SW 1271 (cell line): Measurements from ENCODE around the gene NRG2.

ENCODE experiments used
- DNase-seq, 2 experiments: peaks; one replicate each; lab custom pipeline; 2025; lab: John Stamatoyannopoulos, UW

NRG2 gene

GRCh38 chr5:139880416-139881142 is 162.5 kb downstream of the NRG2 start:
- no peak for DNase-seq

- no peak for DNase-seq
These were observed 165.0 kb downstream of the NRG2 start for GRCh38 chr5:139878093-139878492.

GRCh38 chr5:139877129-139877597 is 165.9 kb downstream of the NRG2 start:
- no peak for DNase-seq

GRCh38 chr5:139875957-139876356 is 167.1 kb downstream of the NRG2 start:
- DNase-seq, result no peak

DNA sequence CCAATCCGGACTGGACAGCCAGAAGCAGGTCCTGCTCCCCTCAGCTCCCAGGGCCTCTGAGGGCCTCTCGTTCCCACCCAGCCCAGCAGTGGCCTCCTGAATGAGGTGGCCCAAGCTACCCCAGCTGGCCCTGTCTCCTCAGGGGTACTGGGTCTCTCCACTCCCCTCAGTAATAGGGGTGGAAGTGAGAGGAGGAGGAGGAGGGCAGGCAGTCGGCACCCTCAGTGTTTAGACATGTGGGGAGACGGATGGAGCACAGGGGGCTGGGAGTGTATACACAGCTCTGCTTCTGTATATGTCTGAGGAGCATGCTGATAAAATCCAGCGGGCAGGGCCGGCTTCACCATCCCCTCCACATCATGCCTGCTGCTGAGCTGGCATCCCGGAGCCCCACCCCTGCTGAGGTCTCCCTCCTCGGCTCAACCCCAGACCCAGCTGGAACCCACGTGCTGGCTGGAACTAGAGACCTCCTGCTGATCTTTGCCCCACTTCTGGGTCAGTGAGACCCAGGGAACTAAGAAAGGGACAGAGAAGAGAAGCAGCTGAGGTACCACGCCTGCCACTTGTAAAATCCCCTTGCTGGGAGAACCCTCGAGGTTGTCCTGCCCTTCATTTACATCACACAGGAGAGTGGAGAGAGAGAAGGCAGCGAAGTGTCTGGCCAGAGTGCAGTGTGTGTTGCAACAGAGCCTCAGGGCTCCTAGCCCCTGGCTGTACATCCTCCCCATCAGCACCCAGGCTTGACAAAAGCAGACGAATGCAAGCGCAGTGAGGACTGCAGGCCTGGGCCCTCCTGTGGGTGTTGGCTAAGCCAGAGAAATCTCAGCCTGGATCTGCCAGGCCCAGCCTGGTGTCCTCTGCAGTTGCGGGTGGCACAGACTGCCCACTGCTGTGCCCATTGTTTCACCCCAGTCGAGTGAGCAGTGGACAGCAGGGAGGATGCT is 170.0 kb downstream of the NRG2 start:
- no peak for DNase-seq

- no peak for DNase-seq
These were observed 170.9 kb downstream of the NRG2 start for GRCh38 chr5:139872052-139872766.

DNA sequence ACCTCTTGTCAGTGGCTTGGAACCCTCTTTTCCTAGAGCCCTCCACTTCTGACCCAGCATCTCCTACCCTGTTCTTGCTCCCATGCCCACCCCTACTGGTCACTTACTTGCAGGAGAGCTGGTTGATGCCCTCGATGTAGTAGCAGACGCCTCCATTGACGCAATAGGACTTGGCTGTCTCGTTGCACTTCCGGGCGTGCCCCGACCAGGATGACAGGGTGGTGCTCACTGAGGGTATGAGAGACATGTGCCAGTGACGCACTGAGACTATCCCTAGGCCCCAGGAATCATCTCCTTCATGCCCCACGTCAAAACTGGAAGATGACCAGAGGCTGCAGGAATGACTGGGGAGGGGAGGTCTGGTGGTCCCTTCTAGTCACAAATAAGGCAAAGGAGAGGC is 171.5 kb downstream of the NRG2 start:
- no peak for DNase-seq

DNA sequence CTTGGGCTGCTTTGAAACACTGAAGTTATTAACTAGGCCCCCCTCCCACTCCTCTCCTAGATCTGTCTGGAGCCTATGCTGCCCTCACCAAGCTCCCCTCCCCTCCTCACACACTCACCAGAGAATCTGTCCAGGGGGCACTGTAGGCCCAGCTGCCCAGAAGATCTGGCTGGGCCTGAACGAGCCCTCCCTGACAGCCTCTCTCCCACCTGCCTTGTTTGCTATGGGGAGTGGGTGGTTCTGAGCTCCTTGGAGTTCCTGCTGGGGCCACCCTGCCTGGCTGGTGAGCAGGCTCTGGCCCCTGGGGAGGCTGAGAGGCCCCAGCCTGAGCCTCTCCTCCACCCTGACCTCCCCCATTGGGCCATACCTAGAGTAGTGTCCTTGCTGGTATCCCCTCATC is 172.4 kb downstream of the NRG2 start:
- no peak for DNase-seq

DNA sequence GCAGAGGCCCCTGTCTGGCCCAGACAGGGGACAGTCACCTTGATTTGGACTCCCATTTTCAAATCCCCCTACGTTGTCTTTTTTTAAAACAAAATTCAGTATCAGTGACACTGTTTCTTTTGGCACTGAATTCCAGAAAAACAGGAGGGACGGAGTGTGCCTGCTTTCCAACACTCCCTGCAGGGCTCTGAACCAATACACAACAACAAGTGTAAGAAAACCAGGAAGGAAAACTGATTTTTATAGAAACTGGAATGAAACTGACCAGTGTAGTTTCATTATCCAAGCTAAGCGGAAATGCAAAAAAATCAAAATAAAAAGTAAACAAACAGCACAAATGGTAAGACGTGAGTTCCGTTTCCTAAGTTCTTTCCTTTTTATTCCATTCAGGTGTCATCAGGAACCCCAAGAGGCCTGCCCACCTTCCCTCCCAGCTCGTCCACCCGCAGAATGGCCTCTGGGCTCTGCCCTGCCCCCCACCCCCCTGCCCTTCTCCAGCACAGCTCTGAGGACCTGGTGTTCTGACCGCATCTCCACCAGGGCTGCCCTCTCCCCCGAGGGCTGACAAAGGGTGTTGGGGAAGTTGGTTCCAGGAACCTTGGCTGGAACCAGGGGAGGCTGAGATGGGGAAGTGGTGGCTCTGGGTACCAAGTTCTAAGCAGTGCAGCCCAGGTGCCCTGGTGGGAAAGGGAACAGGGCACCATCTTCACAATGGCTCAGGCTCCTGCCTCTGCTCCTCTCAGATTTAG is 173.9 kb downstream of the NRG2 start:
- DNase-seq, result no peak

- no peak for DNase-seq
These were observed 175.5 kb downstream of the NRG2 start for GRCh38 chr5:139867581-139867980.

- DNase-seq, result no peak
These were observed 176.0 kb downstream of the NRG2 start for GRCh38 chr5:139867109-139867508.

DNA sequence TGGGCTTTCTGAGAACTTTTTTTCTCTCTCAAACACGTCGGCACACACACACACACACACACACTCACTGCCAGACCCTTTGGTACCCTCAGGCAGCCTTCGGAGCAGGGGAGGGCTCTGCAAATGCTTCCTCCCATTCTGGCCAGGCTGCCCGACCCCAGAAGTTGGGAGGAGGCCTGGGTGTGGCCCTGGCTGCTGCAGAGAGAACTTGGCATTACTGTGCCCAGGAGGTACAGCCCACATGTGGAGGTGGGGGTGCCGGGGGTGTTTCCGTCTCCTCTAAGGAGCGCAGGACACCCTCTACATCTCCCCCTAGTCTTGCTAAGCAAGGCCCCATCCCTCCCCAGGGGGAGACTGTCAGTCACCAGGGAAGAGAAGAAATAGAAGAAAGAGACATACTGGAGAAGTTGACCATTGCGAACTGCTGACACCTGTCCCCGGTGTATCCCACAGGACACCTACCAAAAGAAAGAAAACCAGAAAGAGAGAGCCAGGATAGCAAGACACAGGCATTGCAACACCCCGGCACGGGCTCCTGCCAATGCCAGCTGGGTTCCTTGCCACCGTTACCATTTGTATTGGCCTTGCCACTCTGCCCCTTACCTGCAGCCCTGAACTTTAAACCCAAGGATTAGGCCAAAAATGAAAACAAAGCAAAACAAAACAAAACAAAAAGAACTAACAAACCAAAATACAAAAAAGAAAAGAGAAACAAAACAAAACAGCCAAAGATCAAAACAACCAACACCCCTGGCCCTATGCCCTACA is 178.2 kb downstream of the NRG2 start:
- no peak for DNase-seq

GRCh38 chr5:139863855-139864558 is 179.1 kb downstream of the NRG2 start:
- peak in 1 of 2 experiments; percentile 12 for DNase-seq

GRCh38 chr5:139863361-139863760 is 179.7 kb downstream of the NRG2 start:
- DNase-seq, result no peak

DNA sequence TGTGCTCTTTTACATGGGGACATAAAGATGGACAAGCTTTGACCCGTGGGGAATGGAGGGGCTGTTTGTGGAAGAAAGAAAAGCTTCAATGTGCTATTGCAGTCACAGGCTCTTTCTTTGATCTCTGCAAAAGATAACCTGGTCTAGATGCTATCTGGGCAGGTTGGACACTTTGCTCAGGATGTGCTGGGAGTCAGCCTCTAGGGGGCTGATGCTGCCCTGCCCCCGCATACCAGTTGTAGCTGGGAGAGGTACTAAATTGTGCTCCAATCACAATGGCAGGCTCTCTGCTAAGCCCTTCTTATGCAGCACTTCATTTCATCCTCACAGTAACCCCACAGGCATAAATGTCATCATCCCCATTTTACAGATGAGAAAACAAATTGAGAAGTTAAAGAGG is 180.3 kb downstream of the NRG2 start:
- DNase-seq, result no peak

DNA sequence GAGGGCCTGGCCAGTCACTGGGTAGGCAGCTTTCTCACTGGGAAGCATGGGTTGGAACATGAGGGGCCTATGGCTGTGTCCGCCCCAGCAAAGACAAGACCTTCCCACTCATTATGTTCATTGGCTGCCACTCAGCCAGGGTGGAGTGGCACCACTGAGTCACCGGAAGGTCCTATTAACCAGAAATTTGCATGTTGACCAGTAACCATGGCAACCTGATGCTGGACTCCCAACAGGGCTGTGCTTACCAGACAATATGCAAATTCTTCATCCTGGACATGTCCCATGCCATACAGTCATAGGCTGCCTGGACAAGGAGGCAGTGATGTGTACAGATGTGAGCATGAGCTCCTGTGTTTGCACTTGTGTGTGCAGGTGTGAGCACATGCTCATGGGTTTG is 180.8 kb downstream of the NRG2 start:
- DNase-seq, result peak in 1 of 2 experiments; percentile 17

- DNase-seq, result no peak
These were observed 181.3 kb downstream of the NRG2 start for GRCh38 chr5:139861889-139862207.

DNA sequence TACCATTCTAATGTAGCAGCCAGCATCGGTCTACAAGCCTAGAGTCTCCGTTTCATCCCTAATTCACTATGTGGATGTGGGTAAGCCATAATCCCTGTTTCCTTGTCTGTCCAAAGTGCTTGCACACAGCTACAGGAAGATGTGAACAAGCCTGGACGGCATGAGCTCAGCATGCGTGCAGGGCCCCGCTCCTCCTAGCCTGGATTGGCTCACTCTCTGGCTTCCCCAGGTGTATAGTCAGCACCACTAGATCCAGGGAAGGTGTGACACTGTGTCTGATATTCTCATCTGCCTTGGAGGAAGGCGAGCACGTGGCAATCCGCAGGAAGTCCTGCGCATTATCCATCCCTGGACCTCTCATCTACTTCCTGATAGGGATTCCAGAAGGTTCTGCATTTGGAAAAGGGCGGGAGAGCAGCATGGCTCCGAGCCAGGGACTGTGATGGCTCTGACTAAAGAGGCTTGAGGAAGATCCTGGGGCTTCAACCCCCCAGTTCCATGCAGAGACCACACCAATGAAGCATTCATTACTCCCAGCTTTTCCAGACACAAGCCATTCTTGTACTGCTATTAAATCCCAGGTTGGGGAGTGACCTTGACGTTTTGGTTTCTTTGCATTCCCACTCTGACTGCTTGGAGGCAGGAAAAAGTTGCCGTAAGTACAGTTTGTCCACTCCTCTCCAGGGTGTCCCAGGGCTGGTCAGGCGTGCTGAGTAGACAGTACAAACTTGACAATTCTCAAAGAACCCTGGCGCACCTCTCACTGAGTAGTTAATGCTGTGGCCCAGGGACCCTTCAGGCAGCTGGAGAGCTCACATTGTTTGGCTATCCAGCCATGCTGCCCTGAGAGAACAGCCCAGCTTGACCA is 181.8 kb downstream of the NRG2 start:
- no peak for DNase-seq

DNA sequence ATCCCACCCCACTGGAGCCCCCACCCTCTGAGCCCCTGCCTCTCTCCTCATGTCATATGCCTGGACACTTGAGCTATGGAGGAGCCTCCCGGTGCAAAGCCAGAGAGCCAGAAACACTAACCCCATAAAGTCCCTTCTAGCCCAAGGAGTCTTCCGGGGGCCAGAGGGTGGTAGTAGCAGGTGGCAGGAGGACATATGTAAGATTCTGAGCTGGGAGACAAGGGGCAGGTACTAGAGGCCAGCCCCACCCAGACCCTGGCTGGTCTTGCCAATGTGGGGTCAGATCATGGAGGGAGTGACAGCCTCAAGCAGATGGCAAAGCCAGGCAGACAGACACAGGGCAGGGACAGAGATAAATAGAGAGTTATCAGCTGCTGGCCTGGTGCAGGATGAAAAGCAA is 184.1 kb downstream of the NRG2 start:
- no peak for DNase-seq
